HG03175 (cell line): ENCODE results near the gene IFI27.

Experiments used
- ATAC-seq: cut with Tn5 transposase; IDR thresholded peaks from one replicate; pipeline ENCODE4 v1.9.1; 2021; ENCODE audit warnings: mild to moderate bottlenecking, moderate library complexity; ENCODE audit not compliant: unreplicated experiment

The IFI27 gene

GRCh38 chr14:94124582-94125377 lies 14.2 kb downstream of the IFI27 start:
- ATAC-seq, result no peak

- ATAC-seq, result no peak
Observed at GRCh38 chr14:94125659-94126418, 15.3 kb downstream of the IFI27 start.

- no peak for ATAC-seq
Observed at GRCh38 chr14:94126419-94126677, 15.8 kb downstream of the IFI27 start.

GRCh38 chr14:94126800-94127199 lies 16.3 kb downstream of the IFI27 start:
- no peak for ATAC-seq

- ATAC-seq, result no peak
Observed at GRCh38 chr14:94127330-94127729, 16.8 kb downstream of the IFI27 start.

DNA sequence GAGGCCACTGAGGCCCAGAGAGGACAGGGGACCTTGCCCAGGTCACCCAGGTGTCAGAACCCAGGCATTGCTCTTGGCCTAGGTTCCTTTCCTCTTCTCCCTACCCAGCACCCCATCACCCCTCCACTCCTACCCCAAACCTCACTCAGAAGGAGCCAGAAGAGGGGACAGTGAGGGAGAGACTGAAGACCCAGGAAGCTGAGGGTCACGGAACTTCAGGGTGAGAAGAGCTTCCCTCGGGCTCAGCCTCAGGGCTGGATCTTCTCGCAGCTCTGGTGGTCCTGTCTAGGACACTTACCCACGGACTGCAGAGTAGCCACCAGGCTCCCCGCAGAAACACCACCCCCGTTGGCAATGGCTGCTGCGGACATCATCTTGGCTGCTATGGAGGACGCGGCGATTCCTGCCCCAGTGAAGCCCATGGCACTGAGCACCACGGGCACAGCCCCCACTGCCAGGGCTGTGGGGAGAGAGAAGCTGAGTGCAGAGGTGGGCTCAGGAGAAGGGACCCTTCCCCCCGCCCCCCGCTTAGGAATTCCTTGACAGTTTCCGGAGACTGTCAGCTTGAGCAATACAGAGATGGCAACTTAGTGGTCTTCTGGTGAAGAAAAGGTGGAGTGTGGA lies 17.8 kb downstream of the IFI27 start:
- ATAC-seq, result no peak

GRCh38 chr14:94129111-94129757 lies 18.7 kb downstream of the IFI27 start, which contains the start of gene IFI27L2:
Gene IFI27L2 (minus strand): TSS chr14:94129604. CDS start chr14:94129564, 40 bp downstream.
- ATAC-seq, result peak; percentile 94

GRCh38 chr14:94129758-94130414 lies 19.4 kb downstream of the IFI27 start:
- no peak for ATAC-seq

DNA sequence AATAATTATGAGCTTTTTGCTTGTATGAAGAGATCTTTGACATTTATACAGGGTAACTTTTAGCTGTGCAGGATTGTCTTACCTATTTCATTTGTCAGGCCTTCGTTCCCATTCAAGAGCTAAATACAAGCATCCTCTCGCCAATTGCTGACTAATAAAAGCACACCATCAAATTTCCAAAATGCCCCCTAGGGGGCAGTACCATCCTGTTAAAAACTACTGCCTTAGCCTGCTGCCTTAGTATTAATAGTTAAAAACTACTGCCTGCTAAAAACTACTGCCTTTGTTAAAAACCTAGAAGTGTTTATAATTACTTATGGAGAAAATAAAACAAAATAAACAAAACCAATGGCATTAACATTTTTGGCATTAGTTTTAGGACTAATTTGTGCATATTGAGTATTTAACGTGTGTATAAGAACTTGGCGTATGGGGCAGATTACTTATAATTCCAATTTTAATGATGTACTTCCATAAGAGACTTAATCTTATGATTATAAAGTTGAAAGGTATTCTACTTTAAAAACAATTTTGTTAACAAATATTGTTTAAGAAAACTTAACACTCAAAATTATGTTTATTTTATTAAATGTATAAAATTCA lies 21.9 kb downstream of the IFI27 start:
- ATAC-seq, result no peak

- ATAC-seq, result no peak
Observed at GRCh38 chr14:94135476-94135875, 24.9 kb downstream of the IFI27 start.

- peak; percentile 74 for ATAC-seq
Observed at GRCh38 chr14:94136575-94137331, 26.2 kb downstream of the IFI27 start.

GRCh38 chr14:94138251-94138650 lies 27.7 kb downstream of the IFI27 start:
- ATAC-seq, result no peak

GRCh38 chr14:94139006-94139405 lies 28.5 kb downstream of the IFI27 start:
- ATAC-seq, result no peak

DNA sequence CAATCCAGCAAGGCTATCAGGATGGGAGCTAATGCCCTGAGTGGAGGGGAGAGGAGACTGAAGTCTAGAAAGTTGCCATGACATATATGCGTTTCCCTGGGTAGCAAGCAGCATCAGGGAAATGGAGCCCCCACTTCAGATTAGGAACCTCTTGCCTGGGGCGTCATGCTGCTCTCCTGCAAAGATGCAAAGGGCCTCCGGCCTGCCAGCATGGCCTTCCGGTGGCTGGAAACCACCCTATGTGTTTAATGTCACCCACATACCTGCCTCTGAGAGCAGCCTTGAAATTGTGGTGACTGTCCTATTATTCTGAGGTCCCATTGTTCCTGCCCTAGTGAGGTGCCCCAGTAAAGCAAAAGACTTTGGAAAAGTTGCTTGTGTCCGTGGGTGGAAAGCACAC lies 28.9 kb downstream of the IFI27 start:
- ATAC-seq, result no peak

DNA sequence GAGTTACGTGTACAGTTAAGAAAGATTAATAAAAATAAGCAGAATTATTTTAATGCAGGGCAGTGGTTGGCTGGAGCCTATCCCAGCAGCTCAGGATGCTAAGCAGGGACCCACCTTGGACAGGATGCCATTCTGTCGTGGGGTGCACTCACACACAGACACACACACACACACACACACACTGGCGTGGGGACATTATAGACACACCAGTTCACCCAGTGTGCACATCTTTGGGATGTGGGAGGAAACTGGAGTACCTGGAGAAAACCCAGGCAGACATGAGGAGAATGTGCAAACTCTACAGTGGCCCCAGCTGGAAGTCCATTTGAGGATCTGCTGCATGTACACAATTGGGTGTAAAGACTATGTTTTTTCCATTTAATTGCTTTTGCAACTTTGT lies 31.7 kb downstream of the IFI27 start:
- no peak for ATAC-seq

- no peak for ATAC-seq
Observed at GRCh38 chr14:94142836-94143235, 32.3 kb downstream of the IFI27 start.

- ATAC-seq, result no peak
Observed at GRCh38 chr14:94143239-94143638, 32.7 kb downstream of the IFI27 start.

- no peak for ATAC-seq
Observed at GRCh38 chr14:94143711-94144110, 33.2 kb downstream of the IFI27 start.

- no peak for ATAC-seq
Observed at GRCh38 chr14:94144765-94145164, 34.2 kb downstream of the IFI27 start.
